Naive thymus-derived CD8-positive, alpha-beta T cell (primary cell): ENCODE measurements around the gene TNRC6A. TPM values are rescaled to one million over a fixed set of nuclear protein-coding genes. Genes with fewer than 3 reads are reported as not detected.
"Not testable (repeated sequence)": the region's sequence is repeated elsewhere in the genome, so short reads cannot be mapped to it uniquely, and the experiment has no call there.

Experiments used
- ATAC-seq, 2 donors: fragments of 150-1000 bp; cut with Tn5 transposase in 1 of 2; sonication (Bioruptor Pico), chemical (Tn5 transposase) in 1 of 2; 1 replicate in 1 of 2; 2 replicates in 1 of 2; pipeline ENCODE4 v1.10.0; 2021; ENCODE audit warnings: mild to moderate bottlenecking in 2 of 2, moderate library complexity in 2 of 2
- POLR2A ChIA-PET: fragments of 350-600 bp; sonication (Branson Sonifier 250); formaldehyde crosslinking; loops from one replicate; lab custom pipeline; 2021; ENCODE audit warnings: antibody characterized with exemption; lab: Charles Lee
- DNase-seq, 10 donors: peaks; one replicate each; pipeline versions ENCODE4 v3.0.0 to v3.0.0-alpha.2; 2020 to 2022
- H3K27ac Mint-ChIP-seq, 10 donors: one replicate each; pipeline ENCODE4 v1.8.0; 2020 to 2022; ENCODE audit warnings: mild to moderate bottlenecking in 10 of 10, mixed read lengths in 10 of 10, moderate library complexity in 4 of 10, inconsistent platforms in 1 of 10
- H3K27me3 Mint-ChIP-seq, 5 donors: one replicate each; pipeline ENCODE4 v1.8.0; 2021 to 2022; ENCODE audit warnings: mixed read lengths in 5 of 5
- H3K36me3 Mint-ChIP-seq, 3 donors: one replicate each; pipeline ENCODE4 v1.8.0; 2020 to 2022; ENCODE audit warnings: mixed read lengths in 3 of 3, mild to moderate bottlenecking in 2 of 3, inconsistent platforms in 1 of 3
- H3K4me1 Mint-ChIP-seq, 4 donors: one replicate each; pipeline ENCODE4 v1.8.0; 2021 to 2022; ENCODE audit warnings: mixed read lengths in 4 of 4
- H3K4me3 Mint-ChIP-seq, 10 donors: one replicate each; pipeline ENCODE4 v1.8.0; 2020 to 2022; ENCODE audit warnings: mild to moderate bottlenecking in 10 of 10, mixed read lengths in 10 of 10, moderate library complexity in 6 of 10, inconsistent platforms in 1 of 10
- H3K9me3 Mint-ChIP-seq, 9 donors: one replicate each; pipeline ENCODE4 v1.8.0; 2020 to 2022; ENCODE audit warnings: mixed read lengths in 9 of 9, mild to moderate bottlenecking in 3 of 9, inconsistent platforms in 1 of 9, moderate library complexity in 1 of 9
- polyA plus RNA-seq, 3 donors: library from polyadenylated mRNA; unstranded; fragments of 300-500 nt; fragmentation: Illumina TruSeq; gene quantifications; one replicate each; pipeline ENCODE4 v1.2.3, GENCODE V29; 2021
- total RNA-seq, 8 experiments: library from RNA in 2 of 8; stranded (reverse) in 2 of 8; gene quantifications; one replicate each; pipeline ENCODE4 v1.2.3 and lab custom pipeline; 2021 to 2026

TNRC6A gene
- total and polyA plus RNA-seq, 5 experiments from 2014 or later: 9.4 to 85.2 (median 12.9) TPM

DNA sequence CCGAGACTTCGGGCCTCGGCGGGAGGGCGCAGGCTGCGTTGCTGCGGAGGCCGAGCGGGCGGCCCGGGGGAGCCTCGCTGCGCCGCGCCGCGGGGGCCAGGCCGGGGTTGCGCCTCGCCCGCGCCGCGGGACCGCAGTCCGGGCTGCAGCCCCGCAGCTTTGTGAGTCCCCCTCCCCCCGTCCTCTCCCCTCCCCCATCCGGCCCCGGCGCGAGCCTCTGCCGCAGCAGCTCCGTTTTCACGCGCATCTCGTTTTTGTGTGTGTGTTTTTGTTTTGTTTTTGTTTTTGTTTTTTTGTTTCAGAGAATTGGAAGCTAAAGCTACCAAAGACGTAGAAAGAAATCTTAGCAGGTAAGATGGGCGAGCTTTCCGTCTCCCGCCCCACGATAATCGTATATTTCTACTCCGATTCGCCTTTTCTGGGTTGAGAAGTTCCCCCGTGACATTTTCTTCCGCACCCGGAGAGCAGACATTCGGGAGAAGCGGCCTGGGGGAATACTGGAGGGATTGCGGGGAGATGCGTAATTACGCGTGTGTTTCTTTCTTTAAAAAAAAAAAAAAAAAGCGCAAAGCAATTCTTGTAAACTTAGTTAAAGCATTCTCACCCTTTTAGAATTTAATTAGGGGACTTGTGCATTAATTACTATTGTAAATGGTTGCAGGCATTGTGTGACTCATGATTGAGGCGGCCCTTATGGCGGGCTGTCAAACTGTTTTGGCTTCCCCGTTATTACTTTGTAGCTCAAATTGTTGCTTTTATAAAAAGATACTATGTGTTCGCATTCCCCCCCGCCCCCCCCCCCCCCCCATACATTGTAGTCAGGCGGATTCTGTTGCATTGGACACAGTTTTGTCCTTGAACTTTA, 732 bp downstream of the TNRC6A start:
- peak overlapping the region; percentile 94 to 99 (median 97) for H3K27ac Mint-ChIP-seq
- H3K9me3 Mint-ChIP-seq: peaks cover 0 to 2% (median 0%) of the 10 kb centered on the region in 9 donors
- peak overlapping the region; percentile 91 to 100 (median 97) for H3K4me3 Mint-ChIP-seq
- no peaks in the 10 kb centered on the region for H3K27me3 Mint-ChIP-seq
- H3K36me3 Mint-ChIP-seq: peaks cover 4 to 33% (median 6%) of the 10 kb centered on the region in 3 donors
- H3K4me1 Mint-ChIP-seq: peaks cover 26 to 59% (median 53%) of the 10 kb centered on the region in 4 donors
- ATAC-seq (peak; percentile 7 to 16), DNase-seq (peak in 5 of 10 donors; percentile 6 to 48 (median 37))
- POLR2A ChIA-PET: interaction anchor here (0.7 to 1.5 kb wide), 10 partner anchors 11 to 529 kb away, joined by 3 to 7 read pairs (median 4); partner anchors contain the start of gene RBBP6

DNA sequence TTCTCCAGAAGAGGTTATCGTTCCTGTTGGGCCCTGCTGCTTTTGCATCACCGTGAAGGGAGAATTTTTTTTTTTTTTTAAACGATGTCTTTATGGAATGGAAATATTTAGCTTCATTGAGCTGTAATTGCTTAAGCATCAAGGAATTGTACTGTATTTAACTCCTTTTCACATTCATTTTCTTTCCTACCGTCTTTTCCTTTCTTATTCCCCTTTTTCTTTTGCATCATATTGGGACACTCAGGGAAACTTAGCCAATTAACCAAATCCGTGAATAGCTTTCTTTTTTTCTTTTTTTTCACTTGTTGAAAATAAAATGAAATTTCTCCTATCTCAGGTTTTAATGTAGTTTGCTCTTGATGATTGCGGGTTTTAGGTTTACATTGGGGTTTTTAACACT, 1.5 kb downstream of the TNRC6A start:
- ATAC-seq (no peak), DNase-seq (no peak)
- Mint-ChIP-seq H3K9me3 (peaks cover 0 to 2% (median 0%) of the 10 kb centered on the region in 9 donors), H3K4me3 (peak overlapping the region; percentile 91 to 100 (median 97)), H3K36me3 (peaks cover 4 to 33% (median 6%) of the 10 kb centered on the region in 3 donors), H3K4me1 (peaks cover 26 to 66% (median 61%) of the 10 kb centered on the region in 4 donors), H3K27me3 (no peaks in the 10 kb centered on the region), H3K27ac (peak overlapping the region; percentile 76 to 99 (median 88))
- POLR2A ChIA-PET: interaction anchor here (0.7 to 1.5 kb wide), 9 partner anchors 10 to 528 kb away, joined by 3 to 7 read pairs (median 4); partner anchors contain the start of gene RBBP6

DNA sequence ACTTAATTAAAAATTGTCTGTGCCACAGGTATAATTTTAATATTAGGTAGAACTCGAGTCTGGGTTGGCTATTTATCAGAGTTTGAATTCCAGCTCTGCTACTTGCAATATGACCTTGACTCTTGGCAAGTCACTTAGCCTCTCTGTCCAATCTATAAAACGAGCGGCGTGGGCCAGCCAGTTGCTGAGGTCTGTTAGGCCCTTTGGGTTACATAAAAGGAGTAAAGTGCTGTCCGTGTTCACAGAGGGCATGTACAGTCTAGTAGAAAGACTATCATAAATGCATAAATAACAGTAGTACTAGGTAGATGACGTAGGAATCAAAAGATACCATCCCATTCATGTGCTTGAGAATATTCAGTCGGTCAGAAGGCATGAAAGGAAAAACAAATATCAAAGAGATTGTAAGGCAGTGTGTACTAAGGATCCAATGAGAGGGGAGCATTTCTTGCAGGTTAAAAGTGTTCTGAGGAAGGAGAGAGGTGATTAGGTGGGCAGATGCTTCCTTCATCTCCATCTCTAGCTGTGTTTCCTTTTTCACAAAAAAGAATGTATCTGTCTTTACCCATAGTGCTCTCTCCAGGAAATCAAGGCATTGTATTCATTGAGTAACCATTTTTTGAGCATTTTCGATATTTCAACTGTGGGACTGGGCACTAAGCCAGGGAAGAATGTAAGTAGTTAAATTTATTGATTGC, 2.4 kb downstream of the TNRC6A start:
- DNase-seq (peak in 2 of 10 donors; percentile 43 to 44), ATAC-seq (no peak)
- Mint-ChIP-seq H3K27ac (peak overlapping the region; percentile 15 to 99 (median 61)), H3K27me3 (no peaks in the 10 kb centered on the region), H3K9me3 (peaks cover 0 to 2% (median 0%) of the 10 kb centered on the region in 9 donors), H3K4me1 (peaks cover 29 to 76% (median 70%) of the 10 kb centered on the region in 4 donors), H3K4me3 (peak overlapping the region; percentile 6 to 100 (median 94)), H3K36me3 (peaks cover 4 to 36% (median 6%) of the 10 kb centered on the region in 3 donors)
- POLR2A ChIA-PET: no interaction called here

DNA sequence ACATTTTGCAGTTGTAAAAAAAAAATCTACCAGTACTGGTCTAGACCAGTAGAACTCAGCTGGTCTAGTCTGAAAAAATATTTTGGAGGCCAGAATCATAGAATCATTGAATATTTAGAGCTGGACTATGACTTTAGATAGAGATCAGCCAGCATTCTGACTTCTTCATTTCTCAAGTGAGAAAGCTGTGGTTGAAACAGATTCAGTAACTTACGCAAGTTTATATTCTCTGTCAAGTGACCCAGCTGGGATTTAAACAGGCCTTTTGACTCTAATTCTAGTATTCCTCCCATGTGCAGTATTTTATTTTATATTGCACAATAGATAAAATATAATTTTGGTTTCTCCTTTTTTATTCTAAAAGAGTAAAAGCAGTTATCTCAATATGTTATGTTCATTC, 4.9 kb downstream of the TNRC6A start:
- Mint-ChIP-seq H3K9me3 (peaks cover 0 to 2% (median 0%) of the 10 kb centered on the region in 9 donors), H3K27ac (peak overlapping the region in 3 of 10 donors; percentile 36 to 58 (median 49)), H3K4me1 (peaks cover 37 to 91% (median 87%) of the 10 kb centered on the region in 4 donors), H3K27me3 (no peaks in the 10 kb centered on the region), H3K36me3 (peaks cover 4 to 50% (median 8%) of the 10 kb centered on the region in 3 donors), H3K4me3 (peak overlapping the region in 3 of 10 donors; percentile 11 to 43 (median 23))
- no peak for DNase-seq
- no peak for ATAC-seq
- POLR2A ChIA-PET: no interaction called here

DNA sequence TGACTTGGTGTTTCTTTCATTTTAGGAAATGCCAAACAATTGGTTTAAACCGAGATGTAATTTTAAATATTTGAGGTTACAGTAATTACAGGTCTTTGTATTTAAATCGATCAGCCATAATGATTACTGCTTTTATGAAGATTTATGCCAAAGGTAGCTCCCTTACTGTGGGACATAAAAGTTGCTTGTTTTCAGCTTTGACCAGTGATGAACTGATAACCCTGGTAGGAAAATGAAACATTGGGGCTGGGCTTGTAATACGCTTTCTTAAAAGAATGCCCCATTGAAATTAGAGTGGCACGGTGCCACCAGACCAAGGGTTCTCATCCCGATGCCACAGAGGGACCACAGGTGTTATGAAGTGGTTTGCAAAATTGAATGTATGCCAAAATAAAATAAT, 7.3 kb downstream of the TNRC6A start:
- Mint-ChIP-seq H3K27ac (peak overlapping the region in 4 of 10 donors; percentile 12 to 74 (median 60)), H3K9me3 (no peaks in the 10 kb centered on the region), H3K4me1 (peaks cover 41 to 99% (median 93%) of the 10 kb centered on the region in 4 donors), H3K27me3 (no peaks in the 10 kb centered on the region), H3K4me3 (peak overlapping the region in 3 of 10 donors; percentile 9 to 68 (median 68)), H3K36me3 (peaks cover 0 to 62% (median 9%) of the 10 kb centered on the region in 3 donors)
- ATAC-seq: no peak
- POLR2A ChIA-PET: no interaction called here
- DNase-seq: no peak

DNA sequence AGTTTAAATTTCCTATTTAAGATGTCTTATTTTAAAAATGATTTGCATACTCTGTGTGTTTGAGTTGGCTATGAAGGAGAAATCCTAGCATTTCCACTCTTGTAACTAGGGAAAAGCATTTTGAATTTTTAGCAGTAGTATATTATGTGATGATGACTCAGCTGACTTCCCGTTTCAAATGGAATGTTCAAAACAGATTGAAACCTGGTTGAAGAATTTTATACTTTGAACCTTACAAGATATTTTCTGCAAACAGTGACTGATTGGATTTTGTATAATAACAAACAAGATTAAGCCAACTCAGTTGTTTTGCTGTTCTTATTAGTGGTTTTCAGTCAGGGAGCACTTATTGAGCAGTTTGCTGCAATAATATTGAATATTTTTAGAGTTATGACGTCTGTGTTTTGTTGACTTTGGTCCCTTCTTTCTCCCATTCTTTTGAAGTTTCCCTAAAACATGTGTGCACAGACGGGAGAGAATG, 8.0 kb downstream of the TNRC6A start:
- no peaks in the 10 kb centered on the region for H3K9me3 Mint-ChIP-seq
- POLR2A ChIA-PET: interaction anchor here (0.5 kb wide), 1 partner anchor 1281 kb away, joined by 5 read pairs; no protein-coding TSS in a partner anchor
- peak overlapping the region in 5 of 10 donors; percentile 8 to 68 (median 10) for H3K27ac Mint-ChIP-seq
- DNase-seq (no peak), ATAC-seq (no peak)
- peaks cover 0 to 60% (median 5%) of the 10 kb centered on the region in 3 donors for H3K36me3 Mint-ChIP-seq
- peak overlapping the region in 8 of 10 donors; percentile 1 to 54 (median 14) for H3K4me3 Mint-ChIP-seq
- no peaks in the 10 kb centered on the region for H3K27me3 Mint-ChIP-seq
- H3K4me1 Mint-ChIP-seq: peaks cover 40 to 99% (median 93%) of the 10 kb centered on the region in 4 donors

DNA sequence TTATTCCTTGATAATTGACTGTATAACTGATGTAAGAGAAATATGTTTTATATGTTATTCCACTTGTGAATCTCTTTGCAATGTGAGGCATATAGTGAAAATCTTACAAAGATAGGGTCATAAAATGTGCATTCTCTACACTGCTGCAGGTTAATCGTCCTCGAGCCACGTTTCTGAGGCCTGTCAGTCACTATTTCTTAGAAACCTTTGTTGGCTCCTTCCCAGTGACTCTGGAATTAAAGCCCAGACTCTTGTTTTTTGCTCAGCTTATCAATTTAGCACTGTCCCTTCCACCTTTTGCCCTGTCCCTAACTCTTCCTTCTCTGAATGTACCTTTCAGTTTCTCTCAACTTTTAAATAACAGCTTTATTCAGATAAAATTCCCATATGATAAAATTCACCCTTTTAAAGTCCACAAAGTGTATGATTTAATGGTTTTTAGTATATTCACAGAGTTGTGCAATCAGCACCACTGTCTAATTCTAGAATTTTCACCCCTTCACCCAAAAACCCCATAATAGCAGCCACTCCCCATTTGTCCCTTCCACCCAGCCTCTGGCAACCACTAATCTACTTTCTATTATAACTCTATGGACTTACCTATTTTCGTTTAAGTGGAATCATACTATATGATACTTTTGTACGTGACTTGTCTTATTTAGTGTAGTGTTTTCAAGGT, 8.6 kb downstream of the TNRC6A start:
- no peak for ATAC-seq
- POLR2A ChIA-PET: interaction anchor here (0.5 kb wide), 1 partner anchor 1281 kb away, joined by 5 read pairs; no protein-coding TSS in a partner anchor
- no peaks in the 10 kb centered on the region for H3K27me3 Mint-ChIP-seq
- H3K4me1 Mint-ChIP-seq: peaks cover 40 to 100% (median 93%) of the 10 kb centered on the region in 4 donors
- peaks cover 0 to 58% (median 5%) of the 10 kb centered on the region in 3 donors for H3K36me3 Mint-ChIP-seq
- peak overlapping the region in 6 of 10 donors; percentile 22 to 82 (median 59) for H3K27ac Mint-ChIP-seq
- H3K9me3 Mint-ChIP-seq: no peaks in the 10 kb centered on the region
- DNase-seq: no peak
- peak overlapping the region in 9 of 10 donors; percentile 9 to 54 (median 31) for H3K4me3 Mint-ChIP-seq

DNA sequence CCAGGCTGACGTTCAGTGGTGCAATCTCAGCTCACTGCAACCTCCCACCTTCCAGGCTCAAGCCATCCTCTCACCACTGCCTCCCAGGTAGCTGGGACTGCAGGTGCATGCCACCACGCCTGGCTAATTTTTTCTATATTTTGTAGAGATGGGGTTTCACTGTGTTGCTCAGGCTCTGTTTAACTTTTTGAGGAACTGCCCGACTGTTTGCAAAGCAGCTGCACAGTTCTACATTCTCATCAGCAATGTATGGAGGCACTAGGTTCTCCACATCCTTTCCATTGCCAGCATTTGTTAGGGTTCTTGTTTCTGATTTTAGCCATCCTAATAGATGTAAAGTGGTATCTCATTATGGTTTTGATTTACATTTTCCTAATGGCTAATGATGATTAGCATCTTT, 9.4 kb downstream of the TNRC6A start:
- no peak for DNase-seq
- H3K4me3 Mint-ChIP-seq: peak overlapping the region in 7 of 10 donors; percentile 2 to 41 (median 14)
- peak overlapping the region in 3 of 10 donors; percentile 3 to 68 (median 37) for H3K27ac Mint-ChIP-seq
- no peaks in the 10 kb centered on the region for H3K27me3 Mint-ChIP-seq
- peaks cover 0 to 56% (median 3%) of the 10 kb centered on the region in 3 donors for H3K36me3 Mint-ChIP-seq
- no peaks in the 10 kb centered on the region for H3K9me3 Mint-ChIP-seq
- H3K4me1 Mint-ChIP-seq: peaks cover 41 to 99% (median 93%) of the 10 kb centered on the region in 4 donors
- ATAC-seq: no peak
- POLR2A ChIA-PET: no interaction called here

DNA sequence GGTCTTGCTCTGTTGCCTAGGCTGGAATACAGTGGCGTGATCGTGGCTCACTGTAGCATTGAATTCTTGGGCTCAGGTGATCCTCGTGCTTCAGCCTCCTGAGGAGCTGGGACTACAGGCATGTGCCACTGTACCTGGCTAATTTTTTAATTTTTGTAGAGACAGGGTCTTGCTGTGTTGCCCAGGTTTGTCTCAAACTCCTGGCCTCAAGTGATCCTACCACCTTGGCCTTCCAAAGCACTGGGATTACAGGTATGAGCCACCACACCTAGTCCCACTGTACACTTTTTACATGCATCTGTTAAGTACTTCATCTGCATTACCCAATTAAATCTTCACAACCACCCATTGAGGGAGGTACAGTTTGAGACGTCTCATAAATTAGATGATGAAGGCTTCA, 12.4 kb downstream of the TNRC6A start:
- H3K36me3 Mint-ChIP-seq: peaks cover 0 to 59% (median 3%) of the 10 kb centered on the region in 3 donors
- H3K27me3 Mint-ChIP-seq: no peaks in the 10 kb centered on the region
- peaks cover 54 to 98% (median 92%) of the 10 kb centered on the region in 4 donors for H3K4me1 Mint-ChIP-seq
- H3K9me3 Mint-ChIP-seq: no peaks in the 10 kb centered on the region
- ATAC-seq (no peak), DNase-seq (no peak)
- H3K27ac Mint-ChIP-seq: peak overlapping the region in 3 of 10 donors; percentile 21 to 28 (median 26)
- peak overlapping the region in 3 of 10 donors; percentile 4 to 31 (median 30) for H3K4me3 Mint-ChIP-seq
- POLR2A ChIA-PET: interaction anchor here (1.8 to 2.0 kb wide), 2 partner anchors 11 to 13 kb away, joined by 6 read pairs; no protein-coding TSS in a partner anchor

DNA sequence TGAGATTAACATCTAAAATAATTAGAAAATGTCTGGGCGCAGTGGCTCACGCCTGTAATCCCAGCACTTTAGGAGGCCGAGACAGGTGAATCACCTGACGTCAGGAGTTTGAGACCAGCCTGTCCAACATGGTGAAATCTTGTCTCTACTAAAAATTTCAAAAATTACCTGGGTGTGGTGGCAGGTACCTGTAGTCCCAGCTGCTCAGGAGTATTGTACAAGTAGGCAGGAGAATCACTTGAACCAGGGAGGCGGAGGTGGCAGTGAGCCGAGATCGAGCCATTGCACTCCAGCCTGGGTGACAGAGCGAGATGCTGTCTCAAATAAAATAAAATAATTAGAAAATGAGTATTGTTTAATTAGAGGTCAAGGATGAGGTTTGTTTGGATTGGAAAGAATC, 13.2 kb downstream of the TNRC6A start:
- Mint-ChIP-seq H3K27ac (peak overlapping the region in 1 of 10 donors; percentile 28), H3K4me3 (peak overlapping the region in 3 of 10 donors; percentile 3 to 37 (median 3)), H3K4me1 (peaks cover 59 to 98% (median 94%) of the 10 kb centered on the region in 4 donors), H3K36me3 (peaks cover 0 to 66% (median 3%) of the 10 kb centered on the region in 3 donors)
- H3K27me3 Mint-ChIP-seq, ATAC-seq, H3K9me3 Mint-ChIP-seq, DNase-seq: not testable (repeated sequence)
- POLR2A ChIA-PET: interaction anchor here (1.1 kb wide), 1 partner anchor 14 kb away, joined by 3 read pairs; no protein-coding TSS in a partner anchor

DNA sequence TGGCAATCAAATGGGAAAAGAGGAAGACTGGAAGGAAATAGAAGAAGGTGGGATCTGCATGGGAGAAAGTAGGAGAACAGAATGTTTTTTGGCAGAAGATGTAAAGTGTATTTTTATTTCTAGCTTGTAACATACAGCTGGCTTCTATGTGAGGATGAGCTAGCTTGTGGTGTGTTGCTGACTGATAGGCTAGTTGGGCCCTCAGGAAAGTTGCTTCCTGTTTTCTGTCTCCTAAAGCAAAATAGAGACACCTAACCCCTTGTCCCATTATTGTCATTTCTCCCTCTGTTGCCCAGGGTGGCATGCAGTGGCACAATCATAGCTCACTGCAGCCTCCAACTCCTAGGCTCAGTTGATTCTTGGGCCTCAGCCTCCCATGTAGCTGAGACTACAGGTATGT, 15.9 kb downstream of the TNRC6A start:
- peaks cover 57 to 94% (median 89%) of the 10 kb centered on the region in 4 donors for H3K4me1 Mint-ChIP-seq
- peak overlapping the region in 7 of 10 donors; percentile 2 to 65 (median 42) for H3K4me3 Mint-ChIP-seq
- POLR2A ChIA-PET: interaction anchor here (0.6 to 1.4 kb wide), 4 partner anchors 10 to 17 kb away, joined by 3 to 6 read pairs (median 4); no protein-coding TSS in a partner anchor
- no peak for DNase-seq
- no peaks in the 10 kb centered on the region for H3K27me3 Mint-ChIP-seq
- no peak for ATAC-seq
- H3K27ac Mint-ChIP-seq: peak overlapping the region in 7 of 10 donors; percentile 4 to 51 (median 6)
- H3K36me3 Mint-ChIP-seq: peaks cover 0 to 58% (median 0%) of the 10 kb centered on the region in 3 donors
- no peaks in the 10 kb centered on the region for H3K9me3 Mint-ChIP-seq
